H1 (cell line): ENCODE data around the gene PKD2. TPM values are rescaled to one million over a fixed set of nuclear protein-coding genes. Genes with fewer than 3 reads are reported as not detected.

ENCODE experiments used
- CTCF ChIA-PET: fragments of 300-600 bp; sonication (Branson Sonifier 250); formaldehyde crosslinking; loops from one replicate; lab custom pipeline; 2021; ENCODE audit not compliant: partially characterized antibody; lab: Charles Lee
- POLR2A ChIA-PET: fragments of 300-600 bp; sonication (Branson Sonifier 250); formaldehyde crosslinking; loops from one replicate; lab custom pipeline; 2021; ENCODE audit warnings: inconsistent platforms; ENCODE audit not compliant: partially characterized antibody; lab: Charles Lee
- DNase-seq, 2 experiments: peaks; one replicate each; pipeline versions ENCODE4 v3.0.0 to v3.0.0-alpha.2; 2010 to 2022; ENCODE audit warnings: low spot score in 2 of 2, low read depth in 1 of 2, mixed read lengths in 1 of 2
- FAIRE-seq: peaks from 2 replicates; lab custom pipeline; 2011; peaks lifted over from hg19 to GRCh38; lab: Jason Lieb, UNC
- H2AFZ ChIP-seq: 2 replicates; pipeline ENCODE4 v1.8.1; 2012; ENCODE audit warnings: low read length, inconsistent platforms
- H2AK5ac ChIP-seq: 2 replicates; pipeline ENCODE4 v1.6.1; 2013; ENCODE audit warnings: low read depth, low read length
- H2BK120ac ChIP-seq: replicated peaks from 2 replicates; pipeline ENCODE3; 2013; ENCODE audit warnings: low read depth, low read length, inconsistent platforms
- H2BK12ac ChIP-seq: 2 replicates; pipeline ENCODE4 v1.6.1; 2013; ENCODE audit warnings: low read depth, low read length
- H2BK15ac ChIP-seq: 2 replicates; pipeline ENCODE4 v1.6.1; 2013; ENCODE audit warnings: low read length
- H2BK20ac ChIP-seq: 2 replicates; pipeline ENCODE4 v1.6.1; 2013; ENCODE audit warnings: low read length
- H2BK5ac ChIP-seq: 2 replicates; pipeline ENCODE4 v1.6.1; 2013; ENCODE audit warnings: low read depth, low read length
- H3K14ac ChIP-seq: 2 replicates; pipeline ENCODE4 v1.6.1; 2013; ENCODE audit warnings: inconsistent platforms; ENCODE audit not compliant: insufficient read length
- H3K18ac ChIP-seq: 2 replicates; pipeline ENCODE4 v1.6.1; 2013; ENCODE audit warnings: low read length; ENCODE audit errors: extremely low read depth
- H3K23ac ChIP-seq: 2 replicates; pipeline ENCODE4 v1.6.1; 2013; ENCODE audit warnings: inconsistent platforms; ENCODE audit not compliant: insufficient read length
- H3K23me2 ChIP-seq: 2 replicates; pipeline ENCODE4 v1.6.1; 2013; ENCODE audit warnings: low read depth, low read length
- H3K27ac ChIP-seq: 2 replicates; pipeline ENCODE4 v1.6.1; 2011; ENCODE audit warnings: low read depth, low read length, inconsistent platforms
- H3K27me3 ChIP-seq, 4 experiments: replicated peaks in 1 of 4; 1 replicate in 1 of 4; 2 replicates in 3 of 4; pipeline versions ENCODE4 v1.6.1 to v1.8.1; 2011 to 2013; ENCODE audit warnings: low read length in 3 of 4, mild to moderate bottlenecking in 3 of 4, inconsistent platforms in 2 of 4, mixed read lengths in 2 of 4, moderate library complexity in 1 of 4; ENCODE audit not compliant: control insufficient read depth in 3 of 4, insufficient read depth in 3 of 4; ENCODE audit errors: extremely low read depth in 1 of 4
- H3K36me3 ChIP-seq, 4 experiments: 2 replicates each; pipeline versions ENCODE4 v1.6.1 to v1.8.1; 2011 to 2013; ENCODE audit warnings: mild to moderate bottlenecking in 4 of 4, low read length in 3 of 4, moderate library complexity in 2 of 4, control low read depth in 1 of 4, inconsistent platforms in 1 of 4; ENCODE audit not compliant: insufficient read depth in 4 of 4, control insufficient read depth in 2 of 4
- H3K4ac ChIP-seq: replicated peaks from 2 replicates; pipeline ENCODE3; 2013; ENCODE audit warnings: low read length, low read depth, mixed read lengths, inconsistent platforms; ENCODE audit not compliant: insufficient read length
- H3K4me1 ChIP-seq, 4 experiments: replicated peaks in 1 of 4; 1 replicate in 1 of 4; 2 replicates in 3 of 4; pipeline versions ENCODE4 v1.6.1 to v1.8.1; 2011 to 2013; ENCODE audit warnings: low read length in 3 of 4, inconsistent platforms in 2 of 4, mixed read lengths in 1 of 4; ENCODE audit not compliant: insufficient read depth in 4 of 4, control insufficient read depth in 3 of 4
- H3K4me2 ChIP-seq, 2 experiments: 2 replicates each; pipeline versions ENCODE4 v1.6.1 to v1.8.1; 2011 to 2013; ENCODE audit warnings: low read depth in 2 of 2, low read length in 2 of 2, control low read depth in 1 of 2, inconsistent platforms in 1 of 2, mild to moderate bottlenecking in 1 of 2; ENCODE audit not compliant: insufficient read depth in 1 of 2
- H3K4me3 ChIP-seq, 4 experiments: fragments of 200-600, 300-600 bp in 1 of 4; sonication (generic), shearing (Covaris generic), sonication (Bioruptor Twin) in 1 of 4; 2 replicates each; pipeline versions ENCODE4 v1.5.1 to v1.8.1; 2011 to 2016; ENCODE audit warnings: low read length in 4 of 4, low read depth in 3 of 4, control low read depth in 2 of 4, inconsistent platforms in 2 of 4, mild to moderate bottlenecking in 2 of 4, mixed read lengths in 1 of 4, moderate library complexity in 1 of 4; ENCODE audit not compliant: insufficient read depth in 2 of 4; ENCODE audit errors: extremely low read depth in 1 of 4
- H3K56ac ChIP-seq: replicated peaks from 2 replicates; pipeline ENCODE3; 2013; ENCODE audit warnings: low read depth, mild to moderate bottlenecking, mixed read lengths, low read length, inconsistent platforms; ENCODE audit not compliant: insufficient read length
- H3K79me1 ChIP-seq: 2 replicates; pipeline ENCODE4 v1.6.1; 2013; ENCODE audit warnings: low read depth, low read length, control low read depth
- H3K79me2 ChIP-seq, 2 experiments: 2 replicates each; pipeline versions ENCODE4 v1.6.1 to v1.8.1; 2012 to 2013; ENCODE audit warnings: low read length in 2 of 2, mild to moderate bottlenecking in 2 of 2, inconsistent platforms in 1 of 2; ENCODE audit not compliant: insufficient read depth in 2 of 2, control insufficient read depth in 1 of 2
- H3K9ac ChIP-seq, 4 experiments: replicated peaks in 1 of 4; 1 replicate in 1 of 4; 2 replicates in 3 of 4; pipeline versions ENCODE4 v1.6.1 to v1.8.1; 2011 to 2013; ENCODE audit warnings: low read depth in 3 of 4, low read length in 3 of 4, control low read depth in 2 of 4, mild to moderate bottlenecking in 2 of 4, moderate library complexity in 2 of 4, inconsistent platforms in 1 of 4; ENCODE audit errors: extremely low read depth in 1 of 4
- H3K9me3 ChIP-seq, 2 experiments: 2 replicates each; pipeline versions ENCODE4 v1.6.1 to v1.8.1; 2012 to 2013; ENCODE audit warnings: mild to moderate bottlenecking in 2 of 2, moderate library complexity in 2 of 2, control low read depth in 1 of 2, inconsistent platforms in 1 of 2, low read depth in 1 of 2, low read length in 1 of 2, mixed read lengths in 1 of 2; ENCODE audit not compliant: insufficient read depth in 2 of 2
- H4K20me1 ChIP-seq, 2 experiments: replicated peaks in 1 of 2; 2 replicates each; pipeline versions ENCODE3 to v1.8.1; 2011 to 2013; ENCODE audit warnings: inconsistent platforms in 2 of 2, low read length in 2 of 2, mild to moderate bottlenecking in 1 of 2; ENCODE audit not compliant: insufficient read depth in 2 of 2, control insufficient read depth in 1 of 2
- H4K5ac ChIP-seq: 2 replicates; pipeline ENCODE4 v1.6.1; 2013; ENCODE audit warnings: low read length, low read depth, mixed read lengths, inconsistent platforms; ENCODE audit not compliant: insufficient read length
- H4K8ac ChIP-seq: 2 replicates; pipeline ENCODE4 v1.8.0; 2013; ENCODE audit warnings: mild to moderate bottlenecking, moderate library complexity, low read length, inconsistent platforms; ENCODE audit not compliant: insufficient read depth; ENCODE audit errors: extremely low read depth
- H4K91ac ChIP-seq: replicated peaks from 2 replicates; pipeline ENCODE3; 2013; ENCODE audit warnings: low read length, mixed read lengths, inconsistent platforms; ENCODE audit not compliant: insufficient read length
- ASH2L ChIP-seq: fragments of 200-600, 300-600 bp; sonication (generic); IDR thresholded peaks from one replicate; pipeline ENCODE4 v1.7.1; 2017; ENCODE audit warnings: low read length
- RAD21 ChIP-seq, 2 experiments: IDR thresholded peaks in 1 of 2; conservative IDR thresholded peaks in 1 of 2; 2 replicates each; pipeline ENCODE4 v1.6.1; 2011; ENCODE audit warnings: low read depth in 2 of 2, low read length in 2 of 2, improper control_type of control experiment in 1 of 2, inconsistent platforms in 1 of 2, mild to moderate bottlenecking in 1 of 2, moderate library complexity in 1 of 2
- SP4 ChIP-seq: IDR thresholded peaks from 2 replicates; pipeline ENCODE4 v1.6.1; 2012; ENCODE audit warnings: low read length, inconsistent platforms
- WGBS, 2 experiments: shearing (Covaris generic) in 1 of 2; methylation state at CpG; one replicate each; pipeline versions ENCODE4 v1.1.6 to v1.1.7; 2013 to 2015; ENCODE audit warnings: low lambda C conversion rate in 2 of 2, mixed read lengths in 2 of 2, inconsistent platforms in 1 of 2, low coverage in 1 of 2, missing lambda C conversion rate in 1 of 2; ENCODE audit not compliant: insufficient replicate concordance in 2 of 2, insufficient coverage in 1 of 2, insufficient read length in 1 of 2; ENCODE audit errors: extremely low coverage in 1 of 2, missing lambda C conversion rate in 1 of 2; 5-methylcytosine and 5-hydroxymethylcytosine counted together
- polyA plus RNA-seq, 7 experiments: library from polyadenylated mRNA; depleted of rRNA in 3 of 7; stranded (reverse) in 5 of 7; unstranded in 2 of 7; fragments of >200 nt in 5 of 7; fragments of 200-250 nt in 2 of 7; gene quantifications; 1 replicate in 5 of 7; 2 replicates in 1 of 7; 4 replicates in 1 of 7; pipeline versions ENCODE4 v1.2.1 to v1.2.3, GENCODE V29; 2011 to 2013; ENCODE audit warnings: missing spikeins in 2 of 7, mixed read lengths in 2 of 7
- total RNA-seq: library from RNA; stranded (reverse); fragmentation: NEBNext Ultra II Directional; extraction: Animal tissue kit (Norgen Biotek cat#: 25700); gene quantifications from 2 replicates; pipeline ENCODE4 v1.2.1, GENCODE V29; 2021
- TF ChIP-seq, protein P1 (sequence below): IDR thresholded peaks from 2 replicates; pipeline ENCODE4 v1.6.1; 2012; ENCODE audit warnings: low read length, inconsistent platforms

PKD2 gene
- total and polyA plus RNA-seq, 2 of the 8 experiments (the other 6 are each of a cell fraction or from before 2014, with no cell fraction given), result 16.0 to 32.0 TPM

GRCh38 chr4:88006956-88007303 is 505 bp upstream of the PKD2 start:
- Histone ChIP-seq H3K23ac (no peak overlapping the region), H3K79me2 (peaks cover 4 to 39% of the 10 kb centered on the region in 2 experiments; a peak in 3 of 4 replicates), H2AK5ac (no peak overlapping the region), H3K14ac (no peak overlapping the region), H3K4me1 (peaks cover 0 to 8% (median 6%) of the 10 kb centered on the region in 4 experiments; a peak in 5 of 7 replicates), H2BK20ac (no peak overlapping the region), H4K5ac (no peak overlapping the region), H3K27ac (no peak overlapping the region), H3K36me3 (no peaks in the 10 kb centered on the region), H4K8ac (peak overlapping the region; percentile 88; the same call in 1 of the 2 replicates), H2BK12ac (peak overlapping the region; percentile 72; the same call in 1 of the 2 replicates), H3K56ac (peak overlapping the region; percentile 65), H2BK5ac (no peak overlapping the region), H2AFZ (peak overlapping the region; percentile 77; the same call in 1 of the 2 replicates), H3K9ac (peak overlapping the region in 2 of 4 experiments; percentile 2 to 42; a peak in 1 of 7 replicates), H3K27me3 (peaks cover 0 to 4% (median 0%) of the 10 kb centered on the region in 4 experiments; a peak in 3 of 7 replicates), H3K18ac (peak overlapping the region; percentile 17), H2BK15ac (0 out of 2 replicates have a peak overlapping the region, but pooled peaks have one; percentile 37), H3K79me1 (peaks cover 4% of the 10 kb centered on the region; the same call in 1 of the 2 replicates), H3K4me2 (peak overlapping the region; percentile 71 to 83), H4K91ac (no peak overlapping the region), H3K4me3 (peak overlapping the region; percentile 77 to 84 (median 79)), H3K9me3 (no peaks in the 10 kb centered on the region), H3K4ac (no peak overlapping the region), H2BK120ac (no peak overlapping the region), H3K23me2 (peaks cover 9% of the 10 kb centered on the region; the same call in 1 of the 2 replicates), H4K20me1 (peaks cover 5 to 8% of the 10 kb centered on the region in 2 experiments)
- POLR2A ChIA-PET, result interaction anchor here (0.7 to 1.6 kb wide), 4 partner anchors 31 to 144 kb away, joined by 3 to 4 read pairs (median 3); partner anchors contain the start of gene SPP1
- TF ChIP-seq ASH2L (peak; percentile 5), SP4 (0 out of 2 replicates have a peak, but pooled peaks have one; percentile 40), RAD21 (IDR thresholded peaks at IDR 0.05 in 1 of 2, conservative IDR thresholded peaks at IDR 0.05 in 1 of 2; ENCODE audit: low read depth in 2 of 2, low read length in 2 of 2) (no peak)
- TF ChIP-seq, protein P1, sequence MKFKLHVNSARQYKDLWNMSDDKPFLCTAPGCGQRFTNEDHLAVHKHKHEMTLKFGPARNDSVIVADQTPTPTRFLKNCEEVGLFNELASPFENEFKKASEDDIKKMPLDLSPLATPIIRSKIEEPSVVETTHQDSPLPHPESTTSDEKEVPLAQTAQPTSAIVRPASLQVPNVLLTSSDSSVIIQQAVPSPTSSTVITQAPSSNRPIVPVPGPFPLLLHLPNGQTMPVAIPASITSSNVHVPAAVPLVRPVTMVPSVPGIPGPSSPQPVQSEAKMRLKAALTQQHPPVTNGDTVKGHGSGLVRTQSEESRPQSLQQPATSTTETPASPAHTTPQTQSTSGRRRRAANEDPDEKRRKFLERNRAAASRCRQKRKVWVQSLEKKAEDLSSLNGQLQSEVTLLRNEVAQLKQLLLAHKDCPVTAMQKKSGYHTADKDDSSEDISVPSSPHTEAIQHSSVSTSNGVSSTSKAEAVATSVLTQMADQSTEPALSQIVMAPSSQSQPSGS, result no peak
- 29% methylated on average over 10 of the region's 10 CpGs; no CpG with 5 or more reads in 1 of the 2 experiments for WGBS, 2 experiments
- FAIRE-seq (no peak), DNase-seq (no peak)
- CTCF ChIA-PET, result interaction anchor here (0.5 kb wide), 1 partner anchor 34 kb away, joined by 3 read pairs; no protein-coding TSS in a partner anchor
